ENCODE measurements around the gene PPIL1.

PPIL1 gene

DNA sequence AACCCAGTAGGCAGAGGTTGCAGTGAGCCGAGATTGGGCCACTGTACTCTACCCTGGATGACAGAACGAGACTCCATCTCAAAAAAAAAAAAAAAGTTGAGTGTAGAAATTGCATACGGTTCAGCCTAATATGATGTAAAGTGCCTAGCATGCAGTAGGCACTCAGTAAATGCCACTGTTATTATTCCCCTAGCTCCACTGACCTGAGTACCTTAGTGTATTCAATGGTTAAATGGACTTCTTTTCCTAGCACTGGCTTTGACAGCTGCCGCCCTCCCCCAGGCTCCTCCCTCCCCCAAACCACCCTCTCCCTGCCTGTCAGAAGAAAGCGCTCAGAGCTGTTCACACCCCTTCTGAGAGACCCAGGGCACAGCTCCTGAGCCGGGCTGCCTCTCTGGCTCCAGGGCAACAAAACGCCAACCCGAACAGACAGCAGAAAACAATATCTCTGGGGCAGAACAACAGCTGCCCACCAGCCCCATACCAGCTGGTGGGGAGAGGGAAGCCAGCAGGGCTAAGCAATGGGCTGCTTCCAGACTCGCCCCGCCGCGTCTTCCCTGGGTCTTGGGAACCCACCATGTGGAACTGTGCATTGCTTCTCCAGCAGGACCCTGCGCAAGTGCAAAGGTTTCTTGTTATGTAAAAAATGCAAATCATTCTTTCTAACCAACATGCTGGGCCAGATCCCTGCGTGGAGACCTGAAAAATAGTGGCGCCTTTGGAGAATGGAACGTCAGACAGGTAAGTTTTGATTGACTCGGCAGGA is 39.8 kb downstream of the PPIL1 start:
- DNase-seq (ENCODE audit: low spot score): no peak

DNA sequence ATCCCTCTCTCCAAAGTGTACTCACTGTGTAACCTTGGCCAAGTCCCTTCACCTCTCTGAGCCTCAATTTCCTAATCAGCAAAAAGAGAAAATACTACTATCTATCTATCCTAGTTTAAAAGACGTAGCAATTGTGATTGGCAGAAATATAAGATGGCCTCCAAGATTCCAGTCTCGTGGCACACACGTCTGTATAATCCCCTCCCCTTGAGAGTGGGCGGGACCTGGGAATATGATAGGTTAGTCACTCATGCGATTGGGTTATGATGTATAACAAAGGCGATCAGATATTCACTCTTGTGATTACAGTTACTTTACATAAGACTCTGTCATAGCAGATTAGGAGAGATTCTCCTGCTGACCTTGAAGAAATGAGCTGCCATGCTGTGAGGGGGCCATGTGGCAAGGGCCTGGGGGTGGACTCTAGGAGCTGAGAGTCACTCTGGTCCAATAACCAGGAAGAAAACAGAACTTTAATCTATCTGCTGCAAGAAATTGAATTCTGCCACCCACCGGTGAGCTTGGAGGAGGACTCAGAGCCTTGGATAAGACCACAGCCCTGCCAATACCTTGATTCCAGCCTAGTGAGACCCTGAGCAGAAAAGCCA is 41.3 kb downstream of the PPIL1 start:
- no peak for DNase-seq (ENCODE audit: low spot score)

DNA sequence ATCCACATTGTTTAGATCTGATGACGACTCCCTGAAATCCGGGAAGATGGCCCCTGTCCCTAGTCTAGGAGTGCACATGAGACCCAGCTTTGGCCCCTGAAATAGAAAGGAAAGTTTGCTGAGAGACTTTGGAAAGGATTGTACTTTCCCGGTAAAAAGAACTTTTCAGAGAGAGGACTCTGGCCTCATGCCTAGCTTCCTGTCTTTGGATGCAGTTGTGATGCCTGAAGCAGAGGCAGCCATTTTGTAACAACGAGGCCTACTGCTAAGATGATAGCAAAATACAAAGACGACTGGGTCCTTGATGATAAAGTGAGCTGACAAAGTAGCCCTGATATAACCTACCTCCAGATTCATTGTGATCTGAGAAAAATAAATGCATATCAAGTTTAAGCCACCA is 42.3 kb downstream of the PPIL1 start:
- no peak for DNase-seq (ENCODE audit: low spot score)

DNA sequence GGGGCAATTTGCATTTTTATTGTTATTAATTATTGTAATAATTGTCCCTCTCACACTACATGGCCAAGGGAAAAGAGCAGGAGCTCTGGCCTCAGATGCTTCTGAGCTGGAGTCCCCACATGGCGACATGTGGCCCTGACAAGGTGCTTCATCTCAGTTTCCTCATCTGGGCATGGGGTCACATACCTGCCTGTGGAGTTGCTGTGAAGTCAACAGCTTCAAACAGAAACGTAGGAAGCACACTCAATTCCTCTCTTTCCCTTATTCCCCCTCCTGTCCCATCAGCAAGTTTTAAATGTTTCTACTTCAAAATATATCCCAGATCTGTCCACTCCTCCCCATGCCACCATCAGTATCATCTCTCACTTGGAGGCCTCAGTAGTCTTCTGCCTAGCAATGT is 44.0 kb downstream of the PPIL1 start:
- DNase-seq (ENCODE audit: low spot score): no peak

DNA sequence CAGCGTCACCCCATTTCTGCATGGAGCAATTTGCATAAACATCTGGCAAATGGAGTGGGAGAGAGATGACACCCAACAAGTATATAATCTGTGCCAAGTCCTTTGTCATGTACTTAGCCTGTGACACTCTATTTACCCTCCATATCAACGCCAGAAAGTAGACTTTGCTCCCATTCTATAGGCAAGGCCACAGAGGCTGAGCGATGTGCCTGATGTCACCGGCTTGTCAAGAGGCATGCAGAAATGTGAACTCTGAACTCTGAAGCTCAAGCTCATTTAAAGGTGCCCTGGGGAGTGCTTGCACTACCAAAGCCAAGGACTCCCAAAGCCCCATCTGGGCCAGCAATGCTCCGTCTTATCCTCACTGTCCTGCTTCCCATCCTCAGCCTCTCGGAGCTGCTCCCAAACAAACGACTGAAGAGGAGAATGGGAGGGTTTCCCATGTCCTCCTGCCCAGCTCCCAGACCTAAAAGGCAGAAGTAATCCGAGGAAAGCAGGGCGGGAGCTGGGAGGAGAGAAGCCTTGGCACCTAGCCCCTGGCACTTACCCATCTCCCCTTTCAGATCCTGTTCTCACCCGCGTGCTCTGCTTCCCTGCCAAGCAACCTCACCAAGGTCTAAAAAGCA is 44.6 kb downstream of the PPIL1 start:
- peak; percentile 79 for DNase-seq (ENCODE audit: low spot score)

- DNase-seq (ENCODE audit: low spot score): no peak
Measured at GRCh38 chr6:36827261-36828079, 47.1 kb downstream of the PPIL1 start.

DNA sequence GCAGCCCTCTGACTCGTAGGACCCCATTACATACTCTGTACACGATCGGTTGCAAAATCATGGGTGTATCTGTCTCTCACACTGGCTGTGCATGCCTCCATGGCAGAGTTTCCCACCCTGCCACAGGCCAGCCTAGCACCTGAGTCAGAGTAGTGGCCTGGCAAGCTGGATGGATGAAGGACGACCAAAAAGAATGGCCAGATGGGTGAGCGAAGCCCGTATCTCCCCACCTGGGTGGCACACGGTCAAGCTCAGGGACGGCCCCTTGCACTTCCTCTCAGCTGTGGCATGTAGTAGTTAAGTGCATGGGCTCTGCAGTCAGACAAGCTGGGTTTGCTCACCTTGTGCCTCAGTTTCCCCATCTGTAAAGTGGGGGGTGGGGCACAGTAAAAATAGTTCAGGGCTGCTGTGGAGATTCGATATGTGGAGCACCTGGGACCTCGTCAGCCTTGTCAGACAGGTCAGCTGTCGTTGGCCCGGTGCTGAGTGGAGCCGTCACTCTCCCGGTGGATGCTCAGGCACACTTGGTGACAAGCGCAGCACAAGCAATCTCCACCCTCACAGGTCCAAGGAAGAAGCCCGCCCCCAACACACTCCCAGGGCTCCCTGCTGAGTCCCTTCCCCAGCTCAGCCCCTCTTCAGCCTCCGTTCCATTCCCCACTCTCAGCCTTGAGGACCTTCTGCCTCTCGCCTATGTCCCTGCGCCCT is 47.9 kb downstream of the PPIL1 start:
- no peak for DNase-seq (ENCODE audit: low spot score)

- DNase-seq (ENCODE audit: low spot score): no peak
Measured at GRCh38 chr6:36825994-36826393, 48.6 kb downstream of the PPIL1 start.

DNA sequence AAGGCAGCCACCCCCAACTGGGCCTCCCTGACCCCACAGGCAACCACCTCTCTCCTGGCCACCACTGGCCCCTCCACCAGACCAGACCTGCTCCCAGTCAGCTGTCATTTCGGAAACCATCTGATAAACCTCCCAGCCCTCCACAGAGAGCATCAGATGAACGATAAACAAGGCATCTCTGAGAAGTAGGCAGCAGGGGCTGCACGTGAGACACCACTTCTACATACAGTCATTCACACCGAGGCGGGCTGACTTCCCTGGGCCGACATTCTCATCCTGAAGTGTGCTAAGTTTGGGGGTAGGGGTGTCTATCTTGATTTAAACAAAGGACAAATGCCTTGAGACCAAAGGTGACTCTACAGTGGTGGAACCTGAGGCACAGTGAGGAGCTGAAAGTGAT is 49.2 kb downstream of the PPIL1 start:
- no peak for DNase-seq (ENCODE audit: low spot score)

- DNase-seq (ENCODE audit: low spot score): no peak
Measured at GRCh38 chr6:36824253-36824652, 50.4 kb downstream of the PPIL1 start.

- DNase-seq (ENCODE audit: low spot score): no peak
Measured at GRCh38 chr6:36823421-36824096, 51.0 kb downstream of the PPIL1 start.

DNA sequence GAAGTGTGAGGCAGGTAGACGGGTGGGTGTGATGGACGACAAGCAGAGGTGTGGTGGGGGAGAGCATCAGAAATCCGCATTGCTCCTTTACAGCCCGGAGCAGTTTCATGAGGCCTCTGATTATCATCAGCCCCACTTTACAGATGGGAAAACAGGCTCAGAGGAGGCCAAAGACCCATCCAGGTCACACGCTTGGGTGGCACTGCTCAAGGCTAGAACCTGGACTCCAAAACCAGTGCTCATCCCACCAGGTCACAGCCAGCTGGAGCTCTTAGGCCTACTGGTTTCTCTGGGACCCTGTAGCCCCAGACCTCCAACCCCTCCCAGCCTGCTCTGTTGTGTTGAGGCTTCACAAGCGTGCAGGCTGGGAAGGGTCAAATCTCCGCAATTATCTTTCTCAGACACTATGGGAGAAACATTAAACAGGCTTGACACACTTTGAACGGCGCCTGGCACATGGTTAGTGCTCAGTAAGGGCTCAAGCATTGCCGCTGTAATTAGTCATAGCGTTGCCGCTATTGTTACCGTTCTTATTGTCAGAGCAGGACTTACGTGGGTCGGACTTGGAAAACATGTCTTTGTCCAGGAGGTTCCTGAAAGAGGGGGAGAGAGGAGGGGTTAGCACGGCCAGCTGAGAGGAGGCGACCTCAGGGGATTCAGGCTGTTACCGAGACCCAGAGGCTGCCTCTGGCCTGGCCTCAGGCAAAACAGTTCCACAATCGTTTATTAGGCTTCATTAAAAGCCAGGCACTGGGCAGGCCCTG is 51.9 kb downstream of the PPIL1 start:
- DNase-seq (ENCODE audit: low spot score): no peak

GRCh38 chr6:36821581-36822335 is 52.8 kb downstream of the PPIL1 start:
- no peak for DNase-seq (ENCODE audit: low spot score)

DNA sequence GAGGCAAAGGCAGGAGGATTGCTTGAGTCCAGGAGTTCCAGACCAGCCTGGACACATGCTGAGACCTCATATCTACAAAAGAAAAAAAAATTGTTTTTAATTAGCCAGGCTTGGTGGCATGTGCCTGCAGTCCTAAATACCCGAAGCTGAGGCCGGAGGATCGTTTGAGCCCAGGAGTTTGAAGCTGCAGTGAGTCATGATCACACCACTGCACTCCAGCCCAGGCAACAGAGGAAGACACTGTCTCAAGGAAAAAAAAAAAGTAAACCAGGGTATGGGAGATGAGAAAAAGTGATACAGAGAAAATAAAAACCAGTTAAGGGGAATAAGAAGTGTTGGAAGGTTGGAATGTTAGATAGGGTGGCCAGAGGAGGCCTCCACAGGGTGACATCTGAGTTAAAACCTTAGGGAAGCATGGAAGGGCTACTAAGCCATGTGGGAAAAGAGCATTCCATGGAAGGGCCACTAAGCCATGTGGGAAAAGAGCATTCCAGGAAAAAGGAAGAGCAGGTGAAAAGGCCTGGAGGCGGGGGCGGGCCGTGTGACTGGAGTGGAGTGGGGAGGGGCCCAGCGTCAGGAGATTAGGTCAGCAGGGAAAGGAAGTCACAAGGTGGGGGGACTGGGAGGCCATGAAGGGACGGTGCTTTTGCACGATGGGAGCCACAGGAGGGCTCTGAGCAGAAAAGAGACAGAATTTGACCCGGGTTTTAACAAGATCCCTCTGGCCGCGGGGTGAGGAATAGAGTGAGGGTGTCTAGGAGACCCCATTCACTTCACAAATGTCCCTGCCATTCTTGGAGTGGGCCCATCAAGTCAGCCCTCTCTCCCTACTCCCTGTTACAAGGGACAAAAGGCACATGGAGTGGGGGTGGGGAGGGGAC is 53.7 kb downstream of the PPIL1 start:
- no peak for DNase-seq (ENCODE audit: low spot score)

- DNase-seq (ENCODE audit: low spot score): no peak
Measured at GRCh38 chr6:36818756-36819155, 55.8 kb downstream of the PPIL1 start.

GRCh38 chr6:36817847-36818246 is 56.8 kb downstream of the PPIL1 start:
- no peak for DNase-seq (ENCODE audit: low spot score)

DNA sequence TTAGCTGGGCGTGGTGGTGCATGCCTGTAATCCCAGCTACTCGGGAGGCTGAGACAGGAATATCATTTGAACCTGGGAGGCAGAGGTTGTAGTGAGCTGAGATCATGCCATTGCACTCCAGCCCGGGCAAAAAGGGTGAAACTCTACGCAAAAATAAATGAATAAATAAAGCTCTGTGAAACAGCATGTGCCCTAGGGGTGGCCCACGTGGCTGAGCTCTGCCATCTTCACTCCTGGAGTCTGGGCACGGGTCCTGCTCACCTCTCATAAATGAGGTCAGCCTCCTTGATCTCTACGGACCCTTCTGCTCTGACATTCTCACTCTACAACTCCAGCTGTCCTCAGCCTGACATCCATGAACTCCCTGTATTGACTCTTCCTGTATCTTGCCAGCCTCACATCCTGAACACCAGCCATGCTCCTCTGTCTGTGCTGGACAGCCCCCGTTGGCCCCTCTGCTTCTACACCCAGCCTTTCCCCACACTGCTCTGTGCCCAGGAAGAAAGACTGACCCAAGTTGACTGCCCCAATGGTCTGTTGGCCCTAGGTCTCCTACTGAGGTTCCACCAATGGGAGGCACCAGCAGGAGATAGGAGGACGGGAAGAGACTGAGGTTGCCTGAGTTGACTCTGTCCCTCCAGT is 57.3 kb downstream of the PPIL1 start:
- DNase-seq (ENCODE audit: low spot score): no peak

Measured in left forelimb (tissue), 1 donor.